H9 (cell line): ENCODE results near the gene OCSTAMP. TPM values are rescaled to one million over a fixed set of nuclear protein-coding genes. Genes with fewer than 3 reads are reported as not detected.

Source experiments
- DNase-seq: peaks from one replicate; pipeline ENCODE4 v3.0.0-alpha.2; 2017
- H2AFZ ChIP-seq: one replicate; pipeline ENCODE4 v1.6.1; 2013; ENCODE audit warnings: mild to moderate bottlenecking, low read length, control low read depth, moderate library complexity
- H2AK5ac ChIP-seq: 2 replicates; pipeline ENCODE4 v1.6.1; 2013; ENCODE audit warnings: low read length, control low read depth, mixed read lengths; ENCODE audit not compliant: insufficient read length
- H2BK120ac ChIP-seq: one replicate; pipeline ENCODE4 v1.6.1; 2013; ENCODE audit warnings: low read depth, mild to moderate bottlenecking, low read length, control low read depth, inconsistent platforms; ENCODE audit not compliant: poor library complexity, severe bottlenecking
- H2BK12ac ChIP-seq: 2 replicates; pipeline ENCODE4 v1.6.1; 2013; ENCODE audit warnings: low read length, control low read depth, mixed read lengths, low read depth; ENCODE audit not compliant: insufficient read length
- H2BK15ac ChIP-seq: 2 replicates; pipeline ENCODE4 v1.6.1; 2013; ENCODE audit warnings: low read depth, low read length, control low read depth
- H2BK20ac ChIP-seq: one replicate; pipeline ENCODE4 v1.6.1; 2013; ENCODE audit warnings: low read depth, mild to moderate bottlenecking, low read length, control low read depth, inconsistent platforms; ENCODE audit not compliant: poor library complexity, severe bottlenecking
- H2BK5ac ChIP-seq: 2 replicates; pipeline ENCODE4 v1.6.1; 2013; ENCODE audit warnings: low read length, control low read depth, mixed read lengths; ENCODE audit not compliant: insufficient read length
- H3K14ac ChIP-seq: 2 replicates; pipeline ENCODE4 v1.6.1; 2013; ENCODE audit warnings: low read length, control low read depth; ENCODE audit not compliant: insufficient read depth
- H3K18ac ChIP-seq: 2 replicates; pipeline ENCODE4 v1.6.1; 2013; ENCODE audit warnings: low read depth, mild to moderate bottlenecking, mixed read lengths, low read length, control low read depth; ENCODE audit not compliant: insufficient read length
- H3K23ac ChIP-seq: 2 replicates; pipeline ENCODE4 v1.6.1; 2013; ENCODE audit warnings: low read length, control low read depth, mixed read lengths, low read depth; ENCODE audit not compliant: insufficient read length
- H3K23me2 ChIP-seq: 2 replicates; pipeline ENCODE4 v1.6.1; 2013; ENCODE audit warnings: low read depth, mild to moderate bottlenecking, mixed read lengths, low read length, control low read depth; ENCODE audit not compliant: insufficient read length, poor library complexity, severe bottlenecking
- H3K27ac ChIP-seq: 2 replicates; pipeline ENCODE4 v1.5.1; 2013; ENCODE audit warnings: low read length, control low read depth, mixed read lengths, low read depth; ENCODE audit not compliant: insufficient read length
- H3K27me3 ChIP-seq: 2 replicates; pipeline ENCODE4 v1.6.1; 2013; ENCODE audit warnings: low read length, control low read depth, inconsistent platforms; ENCODE audit not compliant: insufficient read depth
- H3K4ac ChIP-seq: 2 replicates; pipeline ENCODE4 v1.6.1; 2013; ENCODE audit warnings: low read depth, mild to moderate bottlenecking, control low read depth, inconsistent platforms, low read length, moderate library complexity
- H3K4me1 ChIP-seq: 2 replicates; pipeline ENCODE4 v1.6.1; 2013; ENCODE audit warnings: low read length, control low read depth, inconsistent platforms; ENCODE audit not compliant: insufficient read depth
- H3K4me2 ChIP-seq: 2 replicates; pipeline ENCODE4 v1.6.1; 2013; ENCODE audit warnings: low read length, control low read depth, mixed read lengths; ENCODE audit not compliant: insufficient read length, insufficient read depth
- H3K56ac ChIP-seq: 2 replicates; pipeline ENCODE4 v1.6.1; 2013; ENCODE audit warnings: low read depth, mild to moderate bottlenecking, mixed read lengths, low read length, control low read depth; ENCODE audit not compliant: insufficient read length
- H3K79me1 ChIP-seq: 2 replicates; pipeline ENCODE4 v1.6.1; 2013; ENCODE audit warnings: low read depth, mild to moderate bottlenecking, moderate library complexity, low read length, control low read depth, inconsistent platforms; ENCODE audit not compliant: insufficient read depth, poor library complexity, severe bottlenecking
- H3K79me2 ChIP-seq: 2 replicates; pipeline ENCODE4 v1.6.1; 2013; ENCODE audit warnings: low read length, control low read depth, inconsistent platforms; ENCODE audit not compliant: insufficient read depth
- H3K9ac ChIP-seq: 2 replicates; pipeline ENCODE4 v1.6.1; 2013; ENCODE audit warnings: low read length, control low read depth, mixed read lengths; ENCODE audit not compliant: insufficient read length; ENCODE audit errors: extremely low read depth
- H3K9me3 ChIP-seq: one replicate; pipeline ENCODE4 v1.6.1; 2013; ENCODE audit warnings: low read depth, low read length, inconsistent platforms; ENCODE audit not compliant: control insufficient read depth
- H3T11ph ChIP-seq: one replicate; pipeline ENCODE4 v1.6.1; 2013; ENCODE audit warnings: mild to moderate bottlenecking, low read length, control low read depth, inconsistent platforms
- H4K20me1 ChIP-seq: one replicate; pipeline ENCODE4 v1.6.1; 2013; ENCODE audit not compliant: control insufficient read depth, insufficient read length, insufficient read depth
- H4K5ac ChIP-seq: 2 replicates; pipeline ENCODE4 v1.6.1; 2013; ENCODE audit warnings: low read depth, mild to moderate bottlenecking, mixed read lengths, low read length, control low read depth; ENCODE audit not compliant: insufficient read length
- H4K8ac ChIP-seq: replicated peaks from 2 replicates; pipeline ENCODE4 v1.6.1; 2013; ENCODE audit warnings: low read length, control low read depth, mixed read lengths, low read depth; ENCODE audit not compliant: insufficient read length
- H4K91ac ChIP-seq: 2 replicates; pipeline ENCODE4 v1.6.1; 2013; ENCODE audit warnings: low read depth, mild to moderate bottlenecking, moderate library complexity, mixed read lengths, low read length, control low read depth; ENCODE audit not compliant: insufficient read length
- H3K27ac Mint-ChIP-seq, 3 experiments: 2 replicates in 2 of 3; 3 replicates in 1 of 3; pipeline ENCODE4 v1.8.0; 2020 to 2021; ENCODE audit warnings: mixed read lengths in 3 of 3, mild to moderate bottlenecking in 1 of 3, moderate library complexity in 1 of 3
- H3K27me3 Mint-ChIP-seq: 2 replicates; pipeline ENCODE4 v1.8.0; 2021; ENCODE audit warnings: low read depth, mild to moderate bottlenecking, moderate library complexity, mixed read lengths
- H3K36me3 Mint-ChIP-seq, 3 experiments: 2 replicates in 2 of 3; 3 replicates in 1 of 3; pipeline ENCODE4 v1.8.0; 2020 to 2021; ENCODE audit warnings: low read depth in 3 of 3, mixed read lengths in 3 of 3; ENCODE audit not compliant: insufficient read depth in 1 of 3
- H3K4me1 Mint-ChIP-seq, 2 experiments: 2 replicates each; pipeline ENCODE4 v1.8.0; 2020; ENCODE audit warnings: mixed read lengths in 2 of 2
- H3K4me3 Mint-ChIP-seq, 2 experiments: 2 replicates in 1 of 2; 3 replicates in 1 of 2; pipeline ENCODE4 v1.8.0; 2020 to 2021; ENCODE audit warnings: mild to moderate bottlenecking in 2 of 2, mixed read lengths in 2 of 2, moderate library complexity in 1 of 2
- H3K9me3 Mint-ChIP-seq, 2 experiments: 2 replicates in 1 of 2; 3 replicates in 1 of 2; pipeline ENCODE4 v1.8.0; 2020; ENCODE audit warnings: mild to moderate bottlenecking in 2 of 2, mixed read lengths in 2 of 2, moderate library complexity in 1 of 2
- WGBS: extraction: QIAGEN DNeasy Blood & Tissue Kit; methylation state at CpG from one replicate; pipeline ENCODE4 v1.1.7; 2013; ENCODE audit warnings: missing lambda C conversion rate, low lambda C conversion rate, mixed read lengths; ENCODE audit not compliant: insufficient read length; ENCODE audit errors: extremely low coverage; 5-methylcytosine and 5-hydroxymethylcytosine counted together
- total RNA-seq: library from RNA; stranded (reverse); gene quantifications from 2 replicates; pipeline ENCODE4 v1.2.1, GENCODE V29; 2021
- TF ChIP-seq, protein P1 (sequence below): fragments of 200-600 bp; sonication (generic); conservative IDR thresholded peaks from 3 replicates; pipeline ENCODE4 v1.8.0; 2021; ENCODE audit warnings: antibody characterized with exemption, mild to moderate bottlenecking

The OCSTAMP gene
- total RNA-seq, 1 experiment from 2014 or later: not detected

DNA sequence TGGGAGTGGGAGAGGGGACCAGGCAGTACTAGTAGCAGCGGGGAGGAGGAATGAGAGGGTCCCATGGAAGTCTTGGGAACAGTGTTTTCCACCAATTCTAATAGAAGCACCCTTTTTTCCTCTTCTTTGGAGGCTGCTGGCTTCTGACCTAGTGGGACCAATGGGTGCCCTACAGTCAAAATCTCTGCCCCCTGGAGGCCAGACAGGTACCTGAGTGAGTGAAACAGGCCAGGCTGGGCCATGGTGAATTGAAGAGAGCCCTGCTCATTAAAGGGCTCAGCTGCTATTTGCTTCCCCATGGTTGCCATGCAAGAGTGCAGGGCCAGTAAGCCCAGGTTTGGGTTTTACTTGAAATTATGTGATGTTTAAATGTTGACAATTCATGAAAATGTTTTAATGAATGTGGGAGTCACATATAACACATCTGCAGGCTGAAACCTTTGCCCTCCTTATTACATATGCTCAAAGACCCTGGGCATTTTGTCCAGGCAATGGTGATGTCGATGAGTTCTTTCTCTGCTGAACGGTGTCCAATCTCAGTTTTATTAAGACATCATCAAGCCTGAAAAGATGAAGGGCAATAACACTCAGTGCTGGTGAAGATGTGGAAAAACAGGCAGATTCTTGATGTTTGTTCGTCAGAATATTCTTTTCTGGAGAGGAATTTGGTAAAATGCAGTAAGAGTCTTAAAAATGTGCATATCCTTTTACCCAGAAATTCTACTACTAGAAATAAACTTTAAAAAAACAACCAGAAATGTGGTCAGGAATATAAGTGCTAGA lies 42.3 kb upstream of the OCSTAMP start:
- no peak overlapping the region for H4K8ac ChIP-seq
- H3K18ac ChIP-seq: no peak overlapping the region
- no peaks in the 10 kb centered on the region for H3K27me3 ChIP-seq
- H4K5ac ChIP-seq: no peak overlapping the region
- no peak overlapping the region for H4K91ac ChIP-seq
- H3K4me1 ChIP-seq: peaks cover 11% of the 10 kb centered on the region; the same call in 1 of the 2 replicates
- no peaks in the 10 kb centered on the region for H3K23me2 ChIP-seq
- H3K4ac ChIP-seq: no peak overlapping the region
- no peak overlapping the region for H3K14ac ChIP-seq
- no peak overlapping the region for H2BK12ac ChIP-seq
- H3K9me3 ChIP-seq: no peaks in the 10 kb centered on the region
- no peak overlapping the region for H2BK20ac ChIP-seq
- H3K9ac ChIP-seq: no peak overlapping the region
- Mint-ChIP-seq H3K27ac (no peak overlapping the region), H3K9me3 (no peaks in the 10 kb centered on the region; a peak in 3 of 5 replicates), H3K4me1 (peaks cover 27 to 30% of the 10 kb centered on the region in 2 experiments), H3K27me3 (no peaks in the 10 kb centered on the region; the same call in 1 of the 2 replicates), H3K36me3 (peaks cover 0 to 24% (median 9%) of the 10 kb centered on the region in 3 experiments; a peak in 5 of 7 replicates), H3K4me3 (no peak overlapping the region)
- no peak overlapping the region for H3K56ac ChIP-seq
- no peak overlapping the region for H3K4me2 ChIP-seq
- no peak overlapping the region for H3K23ac ChIP-seq
- H3K79me2 ChIP-seq: no peaks in the 10 kb centered on the region
- no CpG with 5 or more reads among the region's 4 CpGs for WGBS
- H3T11ph ChIP-seq: no peak overlapping the region
- no peak overlapping the region for H2AFZ ChIP-seq
- H2BK120ac ChIP-seq: no peak overlapping the region
- no peaks in the 10 kb centered on the region for H4K20me1 ChIP-seq
- H3K79me1 ChIP-seq: no peaks in the 10 kb centered on the region
- H2AK5ac ChIP-seq: no peak overlapping the region
- H2BK5ac ChIP-seq: no peak overlapping the region
- DNase-seq: peak; percentile 47
- H2BK15ac ChIP-seq: no peak overlapping the region
- H3K27ac ChIP-seq: no peak overlapping the region
- TF ChIP-seq, protein P1, sequence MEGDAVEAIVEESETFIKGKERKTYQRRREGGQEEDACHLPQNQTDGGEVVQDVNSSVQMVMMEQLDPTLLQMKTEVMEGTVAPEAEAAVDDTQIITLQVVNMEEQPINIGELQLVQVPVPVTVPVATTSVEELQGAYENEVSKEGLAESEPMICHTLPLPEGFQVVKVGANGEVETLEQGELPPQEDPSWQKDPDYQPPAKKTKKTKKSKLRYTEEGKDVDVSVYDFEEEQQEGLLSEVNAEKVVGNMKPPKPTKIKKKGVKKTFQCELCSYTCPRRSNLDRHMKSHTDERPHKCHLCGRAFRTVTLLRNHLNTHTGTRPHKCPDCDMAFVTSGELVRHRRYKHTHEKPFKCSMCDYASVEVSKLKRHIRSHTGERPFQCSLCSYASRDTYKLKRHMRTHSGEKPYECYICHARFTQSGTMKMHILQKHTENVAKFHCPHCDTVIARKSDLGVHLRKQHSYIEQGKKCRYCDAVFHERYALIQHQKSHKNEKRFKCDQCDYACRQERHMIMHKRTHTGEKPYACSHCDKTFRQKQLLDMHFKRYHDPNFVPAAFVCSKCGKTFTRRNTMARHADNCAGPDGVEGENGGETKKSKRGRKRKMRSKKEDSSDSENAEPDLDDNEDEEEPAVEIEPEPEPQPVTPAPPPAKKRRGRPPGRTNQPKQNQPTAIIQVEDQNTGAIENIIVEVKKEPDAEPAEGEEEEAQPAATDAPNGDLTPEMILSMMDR: peak; percentile 67
